ENCODE data around the gene PI4K2A.

PI4K2A gene

GRCh38 chr10:97640174-97640867 lies at the start of gene PI4K2A:
TSS of gene PI4K2A (plus strand) at chr10:97640671. CDS start at chr10:97640743, 72 bp downstream.
- peak; percentile 99 for DNase-seq

DNA sequence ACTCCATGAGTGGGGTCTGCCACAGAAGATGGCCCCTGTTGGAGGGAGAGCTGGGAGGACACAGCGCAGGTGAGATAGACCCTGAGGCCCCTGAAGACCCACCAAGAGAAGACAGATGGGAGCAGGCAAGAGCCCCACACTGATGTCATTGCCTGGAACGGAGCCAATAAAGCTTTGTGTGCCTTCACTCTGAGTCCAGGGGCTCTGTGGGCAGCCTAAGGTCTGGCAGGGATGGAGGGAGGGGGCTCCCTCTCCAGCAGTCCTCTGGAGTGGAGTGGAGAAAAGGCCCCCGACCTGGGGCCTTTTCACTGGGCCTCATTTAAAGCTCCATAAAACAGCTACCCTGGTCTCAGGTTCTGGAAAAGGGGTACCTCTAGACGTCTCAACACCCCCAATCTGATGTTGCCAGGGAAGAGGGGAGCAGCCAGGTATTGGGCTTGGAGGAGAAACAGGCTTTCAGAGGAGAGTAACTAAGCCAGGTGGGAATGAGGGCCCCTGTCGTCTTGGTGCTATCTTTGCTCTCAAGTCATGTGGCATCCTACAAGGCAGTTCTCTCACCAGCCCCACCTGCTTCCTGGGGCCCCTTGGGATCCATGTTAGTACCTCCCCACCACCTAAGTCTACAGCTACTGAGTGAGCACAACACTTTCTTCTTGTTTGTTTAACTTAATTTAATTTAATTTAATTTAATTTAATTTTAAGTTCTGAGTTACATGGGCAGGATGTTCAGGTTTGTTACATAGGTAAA lies 49.5 kb upstream of the PI4K2A start:
- no peak for DNase-seq

GRCh38 chr10:97593421-97593820 lies 47.0 kb upstream of the PI4K2A start:
- DNase-seq: no peak

- DNase-seq: no peak
Observed at GRCh38 chr10:97596101-97597082, 44.1 kb upstream of the PI4K2A start.

DNA sequence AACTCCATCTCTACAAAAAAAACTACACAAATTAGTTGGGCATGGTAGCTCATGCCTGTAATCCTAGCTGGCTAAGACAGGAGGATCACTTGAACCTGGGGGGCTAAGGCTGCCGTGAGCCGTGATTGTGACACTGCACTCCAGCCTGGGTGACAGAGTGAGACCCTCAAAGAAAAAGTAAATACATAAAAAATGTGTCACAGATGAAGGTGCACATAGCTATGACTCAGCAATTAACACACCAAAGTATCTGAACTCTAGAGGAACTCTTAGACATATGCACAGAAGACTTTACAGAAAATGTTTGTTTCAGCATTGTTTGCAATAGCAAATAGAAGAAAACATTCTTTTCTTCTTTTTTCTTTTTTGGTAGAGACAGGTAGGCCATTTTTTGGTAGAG lies 42.7 kb upstream of the PI4K2A start:
- no peak for DNase-seq

DNA sequence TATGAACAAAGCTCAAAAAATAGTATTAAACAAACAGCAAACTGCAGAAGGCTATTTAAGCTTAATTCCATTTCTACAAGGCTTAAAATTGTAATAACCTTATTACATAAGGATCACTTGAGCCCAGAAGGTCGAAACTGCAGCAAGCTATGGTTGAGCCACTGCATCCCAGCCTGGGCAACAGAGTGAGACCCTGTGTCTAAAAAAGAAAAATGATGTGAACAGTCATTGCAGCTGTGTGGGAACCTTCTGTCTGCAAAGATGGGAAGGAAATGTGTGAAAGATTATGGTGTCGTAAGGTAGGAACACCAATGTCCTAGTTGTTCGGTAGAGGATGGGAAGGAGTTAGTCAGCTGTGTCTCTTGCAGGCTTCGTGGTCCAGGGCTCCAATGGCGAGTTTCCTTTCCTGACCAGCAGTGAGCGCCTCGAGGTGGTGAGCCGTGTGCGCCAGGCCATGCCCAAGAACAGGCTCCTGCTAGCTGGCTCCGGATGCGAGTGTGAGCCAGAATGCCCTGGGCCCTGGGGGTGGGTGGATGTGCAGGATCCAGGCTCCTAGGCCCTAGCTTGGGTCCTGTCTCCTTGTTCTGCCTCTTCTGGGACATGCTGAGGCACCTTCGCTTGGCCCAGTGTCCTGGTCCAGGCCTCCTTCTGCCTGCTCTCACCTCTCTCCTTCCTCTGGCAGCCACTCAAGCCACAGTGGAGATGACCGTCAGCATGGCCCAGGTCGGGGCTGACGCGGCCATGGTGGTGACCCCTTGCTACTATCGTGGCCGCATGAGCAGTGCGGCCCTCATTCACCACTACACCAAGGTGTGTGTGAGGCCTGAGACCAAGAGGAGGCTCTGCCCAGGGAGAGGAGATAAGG lies 41.8 kb upstream of the PI4K2A start:
- DNase-seq: no peak

DNA sequence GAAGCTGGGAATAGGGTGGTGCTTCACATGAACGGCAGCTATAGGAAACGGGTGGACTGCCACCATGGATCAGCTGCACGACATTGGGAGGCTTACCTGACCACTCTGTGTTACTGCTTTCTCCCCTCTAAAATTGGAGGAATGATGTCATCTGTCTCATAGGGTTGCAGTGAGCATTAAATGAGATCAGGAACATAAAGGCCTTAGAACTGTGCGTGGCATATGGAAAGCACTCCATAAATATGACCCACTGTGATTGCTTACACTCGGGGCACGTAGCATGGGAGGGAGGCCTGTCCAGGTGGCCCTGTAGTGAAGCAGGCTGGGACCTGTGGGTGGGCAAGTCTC lies 41.2 kb upstream of the PI4K2A start:
- DNase-seq: no peak

GRCh38 chr10:97600616-97601015 lies 39.9 kb upstream of the PI4K2A start:
- DNase-seq: no peak

DNA sequence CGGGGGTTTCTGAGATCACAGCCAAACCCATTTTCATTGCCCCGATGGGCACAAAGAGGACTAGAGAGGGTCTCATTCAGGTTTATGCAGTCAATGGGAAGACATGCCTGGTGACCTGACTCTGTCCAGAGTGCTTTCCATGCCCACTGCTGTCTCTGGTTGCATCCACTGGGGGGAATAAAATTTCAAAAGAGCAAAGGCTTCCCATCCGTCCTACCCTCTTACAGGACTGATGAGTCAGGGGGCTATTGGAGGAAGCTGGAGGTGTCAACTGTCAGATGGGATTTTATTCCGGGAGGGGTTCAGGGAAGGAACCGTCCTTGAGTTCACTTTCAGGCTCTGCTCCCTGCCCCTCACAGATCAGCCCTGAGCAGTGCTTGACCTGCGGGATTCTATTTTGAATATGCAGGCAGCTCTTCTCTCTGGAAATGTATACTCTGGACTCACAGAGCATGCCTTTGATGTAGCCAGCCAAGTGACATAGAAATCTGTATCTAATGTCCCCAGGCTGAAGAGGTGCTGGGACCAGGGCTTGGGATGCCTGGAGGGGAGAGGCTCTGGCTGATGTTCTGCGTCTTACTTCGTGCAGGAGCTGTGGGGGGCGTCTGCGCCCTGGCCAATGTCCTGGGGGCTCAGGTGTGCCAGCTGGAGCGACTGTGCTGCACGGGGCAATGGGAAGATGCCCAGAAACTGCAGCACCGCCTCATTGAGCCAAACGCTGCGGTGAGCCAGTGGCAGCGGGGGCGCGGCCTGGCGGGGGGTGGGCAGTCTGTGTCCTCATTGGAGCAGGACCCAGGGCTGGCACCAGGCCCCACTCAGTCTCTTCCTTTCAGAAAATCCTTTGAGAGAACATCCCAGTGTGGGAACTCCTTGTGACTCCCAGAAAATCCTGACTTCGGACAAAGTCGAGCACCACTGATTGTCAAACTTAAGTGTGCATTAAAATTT lies 38.9 kb upstream of the PI4K2A start:
- no peak for DNase-seq

- DNase-seq: no peak
Observed at GRCh38 chr10:97607095-97607636, 33.3 kb upstream of the PI4K2A start.

GRCh38 chr10:97608991-97609561 lies 31.4 kb upstream of the PI4K2A start:
- no peak for DNase-seq

- DNase-seq: no peak
Observed at GRCh38 chr10:97611473-97611872, 29.0 kb upstream of the PI4K2A start.

- DNase-seq: no peak
Observed at GRCh38 chr10:97612386-97612785, 28.1 kb upstream of the PI4K2A start.

- DNase-seq: no peak
Observed at GRCh38 chr10:97618285-97618684, 22.2 kb upstream of the PI4K2A start.

DNA sequence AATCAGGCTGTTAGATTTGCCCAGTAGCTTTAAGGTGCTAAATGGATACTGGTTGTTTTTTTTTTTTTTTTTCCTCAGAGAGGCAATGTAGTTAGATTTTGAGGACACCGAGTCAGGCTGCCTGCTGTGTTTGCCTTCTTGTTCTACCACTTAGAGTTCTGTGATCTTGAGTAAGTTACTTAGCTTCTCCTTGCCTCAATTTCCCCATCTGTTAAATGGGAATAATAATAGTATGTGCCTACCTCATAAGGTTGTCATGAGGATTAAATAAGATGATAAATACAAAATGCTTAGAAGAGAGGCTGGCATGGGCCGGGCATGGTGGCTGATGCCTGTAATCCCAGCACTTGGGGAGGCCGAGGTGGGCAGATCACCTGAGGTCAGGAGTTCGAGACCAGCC lies 21.7 kb upstream of the PI4K2A start:
- no peak for DNase-seq

- DNase-seq: no peak
Observed at GRCh38 chr10:97623277-97623676, 17.2 kb upstream of the PI4K2A start.

DNA sequence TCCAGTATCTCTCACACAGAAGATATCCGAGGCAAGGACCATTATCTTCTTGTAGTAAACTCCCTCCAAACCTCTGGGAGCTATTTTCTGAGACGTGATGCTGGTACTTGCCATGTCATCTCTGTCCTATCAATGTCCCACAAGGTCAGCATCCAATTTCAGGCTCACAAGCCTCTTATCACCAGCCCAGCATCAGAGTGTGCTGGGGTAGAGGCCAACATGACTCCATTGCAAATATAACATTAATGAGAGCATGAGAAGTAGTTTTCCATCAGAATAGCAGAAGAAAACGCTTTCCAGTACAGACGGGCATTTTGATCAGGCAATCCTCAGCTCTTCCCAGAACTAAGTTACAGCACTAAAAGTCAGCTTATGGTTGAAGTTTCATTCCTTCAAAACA lies 12.7 kb upstream of the PI4K2A start:
- no peak for DNase-seq

DNA sequence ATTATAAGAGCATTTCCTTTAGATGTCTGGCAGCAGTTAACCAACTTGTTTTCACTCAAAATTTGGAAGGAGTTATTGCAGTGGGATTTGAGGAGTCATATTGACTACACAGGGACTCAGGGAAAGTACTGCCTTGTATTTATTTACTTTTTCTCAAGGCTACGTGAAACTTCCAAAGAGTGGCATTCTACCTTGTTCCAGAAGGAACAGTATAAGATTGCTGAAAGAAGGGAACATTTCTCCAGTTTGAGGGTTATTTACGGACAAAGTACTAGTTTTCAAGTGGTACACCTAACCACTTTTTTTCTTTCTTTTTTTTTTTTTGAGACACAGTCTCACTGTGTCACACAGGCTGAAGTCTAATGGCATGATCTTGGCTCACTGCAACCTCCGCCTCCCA lies 12.2 kb upstream of the PI4K2A start:
- DNase-seq: no peak

GRCh38 chr10:97629289-97629688 lies 11.2 kb upstream of the PI4K2A start:
- DNase-seq: no peak

DNA sequence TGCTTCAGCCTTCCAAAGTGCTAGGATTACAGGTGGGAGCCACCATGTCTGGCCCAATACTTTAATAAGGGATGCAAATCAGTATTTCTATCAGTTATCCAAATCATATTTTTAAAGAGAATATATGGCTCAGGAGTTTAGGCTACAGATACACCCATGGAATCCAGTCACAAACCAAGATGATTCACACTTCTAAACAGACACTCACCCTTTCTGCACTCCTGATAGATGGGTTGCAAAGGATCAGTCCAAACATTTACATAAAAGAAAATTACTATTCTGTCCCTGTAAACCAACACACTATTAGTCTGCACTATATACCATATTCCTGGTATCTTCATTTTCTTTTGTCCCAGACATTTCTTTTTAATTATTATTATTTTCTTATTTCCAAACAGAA lies 9.4 kb upstream of the PI4K2A start:
- no peak for DNase-seq

All from stimulated activated CD8-positive, alpha-beta memory T cell treated with anti-CD3 and anti-CD28 coated beads, Interleukin-4, amount 100 ng/mL, for 48 hours (primary cell).